Islet precursor cell (in vitro differentiated cells): Measurements from ENCODE around the gene TSPAN4.

ENCODE experiments used
- DNase-seq: peaks from one replicate; pipeline ENCODE4 v3.0.0-alpha.2; 2018

TSPAN4 gene

DNA sequence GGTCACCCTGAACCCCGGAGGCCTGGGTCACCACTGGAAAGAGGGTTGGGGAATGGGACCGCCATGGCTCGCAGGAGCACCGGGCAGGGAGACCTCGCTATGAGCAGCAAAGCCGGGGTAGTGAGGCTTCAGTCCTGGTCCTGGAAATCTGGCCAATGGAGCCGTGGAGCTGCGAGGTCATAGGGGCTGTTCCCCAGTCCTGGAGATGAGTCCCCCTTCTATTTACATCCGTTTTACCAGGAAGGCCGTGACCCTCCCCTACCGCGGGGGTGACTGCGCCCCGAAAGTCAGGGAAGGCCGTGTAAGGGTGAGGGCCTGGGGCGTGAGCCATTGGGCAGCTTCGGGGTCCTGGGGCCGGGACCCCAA, 38.1 kb upstream of the TSPAN4 start:
- DNase-seq, result no peak

DNA sequence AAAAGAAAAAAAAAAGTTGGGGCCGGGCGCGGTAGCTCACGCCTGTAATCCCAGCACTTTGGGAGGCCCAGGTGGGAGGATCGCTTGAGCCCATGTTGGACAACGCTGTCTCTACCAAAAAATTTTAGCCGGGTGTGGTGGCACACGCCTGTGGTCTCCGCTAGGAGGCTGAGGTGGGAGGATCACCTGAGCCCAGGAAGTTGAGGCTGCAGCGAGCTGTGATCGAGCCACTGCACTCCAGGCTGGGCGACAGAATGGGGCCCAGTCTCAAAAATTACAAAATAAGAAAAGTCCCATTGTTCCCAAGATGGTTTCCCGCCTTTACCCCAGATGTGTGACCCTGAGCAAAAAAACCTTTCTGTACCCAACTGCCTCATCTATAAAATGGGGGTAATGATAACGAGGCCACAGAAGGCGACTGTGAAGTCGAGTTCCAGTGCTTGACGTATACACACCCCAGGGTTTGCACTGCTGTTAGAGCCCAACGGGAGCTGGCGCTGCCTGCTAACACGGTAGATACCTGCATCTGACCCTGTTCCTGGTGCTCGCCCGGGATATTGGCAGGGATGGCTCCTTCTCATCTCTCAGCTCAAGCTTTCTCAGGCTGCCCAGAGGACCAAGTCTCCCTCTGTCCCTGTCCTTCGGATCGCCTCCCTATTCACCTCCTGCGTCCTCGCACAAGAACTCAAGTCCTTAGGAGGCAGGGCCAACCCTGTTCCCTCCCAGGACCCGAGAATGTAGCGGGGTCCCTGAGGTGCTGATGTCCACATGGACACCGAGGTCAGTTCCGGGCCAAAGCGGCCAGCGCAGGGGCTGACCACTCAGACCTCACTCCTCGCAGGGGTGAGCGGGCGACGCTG, 34.0 kb upstream of the TSPAN4 start:
- no peak for DNase-seq

DNA sequence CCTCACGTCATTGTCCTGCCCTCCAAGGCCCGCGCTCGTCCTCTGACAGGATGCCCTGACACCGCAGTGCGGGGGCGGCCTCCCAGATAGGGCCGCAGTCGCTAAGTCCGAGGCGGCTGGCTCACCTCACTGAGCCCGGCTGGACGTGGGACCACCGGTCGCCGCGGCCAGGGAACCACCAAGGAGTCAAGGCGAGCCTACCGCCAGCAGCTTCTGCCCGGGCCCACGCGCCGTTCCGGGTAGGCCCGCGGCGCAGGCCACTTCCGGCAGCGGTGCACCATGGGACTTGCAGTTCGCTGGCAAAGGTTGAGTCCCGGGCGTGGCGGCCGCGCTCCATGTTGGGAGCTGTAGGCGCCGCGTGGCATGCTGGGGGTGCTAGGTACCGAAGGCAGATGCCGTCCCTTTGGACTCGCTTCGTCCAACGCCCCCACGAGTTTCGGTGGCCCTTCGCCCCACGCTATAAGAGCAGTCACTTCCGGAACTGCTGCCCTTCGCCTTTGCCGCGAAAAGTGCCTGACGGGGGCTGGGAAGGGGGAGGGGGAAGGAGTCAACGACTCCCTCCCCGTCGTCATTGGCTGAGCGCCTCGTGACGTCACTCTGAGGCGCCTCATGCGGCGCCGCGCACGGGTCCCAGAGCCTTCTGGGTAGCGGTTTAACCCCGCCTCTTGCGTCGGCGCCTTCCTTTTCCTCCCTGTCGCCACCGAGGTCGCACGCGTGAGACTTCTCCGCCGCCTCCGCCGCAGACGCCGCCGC, 33.2 kb upstream of the TSPAN4 start, which contains the start of gene RPLP2:
TSS of gene RPLP2 (plus strand) at position 681 of the 753 bp plus-strand sequence. CDS start 268 bp downstream, outside the sequence.
- peak; percentile 98 for DNase-seq

DNA sequence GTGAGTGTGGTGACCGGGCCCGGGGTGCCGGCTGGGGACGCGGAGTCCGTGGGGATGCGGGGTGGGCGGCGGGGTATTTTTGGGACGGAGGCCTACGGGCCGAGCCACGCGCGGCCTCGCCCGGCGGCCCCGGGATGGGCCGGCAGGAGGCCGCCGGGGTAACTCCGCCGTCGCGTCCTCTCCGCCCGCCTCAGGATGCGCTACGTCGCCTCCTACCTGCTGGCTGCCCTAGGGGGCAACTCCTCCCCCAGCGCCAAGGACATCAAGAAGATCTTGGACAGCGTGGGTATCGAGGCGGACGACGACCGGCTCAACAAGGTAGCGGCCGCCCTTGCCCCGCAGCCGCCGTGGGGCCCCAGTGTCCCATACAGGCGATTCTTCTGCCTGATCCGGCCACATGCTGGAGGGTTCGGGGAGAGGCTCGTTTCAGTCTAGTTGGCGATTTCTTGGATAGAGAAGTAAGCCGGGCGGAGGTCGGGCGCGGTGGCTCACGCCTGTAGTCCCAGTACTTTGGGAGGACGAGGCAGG, 32.5 kb upstream of the TSPAN4 start:
- no peak for DNase-seq

DNA sequence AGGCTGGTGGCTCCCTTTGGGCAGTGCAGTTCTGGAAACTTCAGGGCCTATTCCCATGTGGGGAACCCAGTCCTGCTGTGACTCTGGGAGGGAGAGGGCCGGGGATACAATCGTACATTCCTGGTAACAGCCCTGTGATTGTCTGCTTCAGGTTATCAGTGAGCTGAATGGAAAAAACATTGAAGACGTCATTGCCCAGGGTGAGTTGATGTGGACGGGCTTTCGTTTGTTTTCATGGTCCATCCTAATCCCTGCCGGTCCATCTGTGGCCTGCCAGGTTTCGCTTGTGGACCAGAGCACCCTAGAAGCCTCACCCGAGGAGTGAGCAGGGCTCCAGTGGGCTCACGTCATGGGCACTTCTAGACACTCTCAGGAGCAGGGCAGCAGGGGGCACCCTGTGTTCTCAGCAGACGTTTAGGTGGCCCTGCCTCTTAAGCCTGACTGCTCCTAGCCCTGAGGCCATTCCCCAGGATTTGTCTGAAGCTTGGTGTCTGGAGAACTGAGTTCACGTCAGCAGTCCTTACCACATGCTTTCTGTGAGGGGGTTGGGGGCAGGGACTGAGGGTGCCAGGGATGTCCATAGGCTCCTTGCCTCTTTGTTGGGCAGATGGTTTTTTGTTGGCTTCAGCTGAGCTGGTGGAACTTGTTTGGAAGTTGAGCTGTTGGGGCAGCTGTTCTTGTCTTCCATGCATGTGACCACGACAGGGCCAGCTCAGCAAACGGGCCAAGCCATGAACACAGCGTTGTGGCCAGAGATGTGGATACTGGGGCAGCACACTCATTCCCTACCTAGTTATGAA, 31.0 kb upstream of the TSPAN4 start:
- no peak for DNase-seq

DNA sequence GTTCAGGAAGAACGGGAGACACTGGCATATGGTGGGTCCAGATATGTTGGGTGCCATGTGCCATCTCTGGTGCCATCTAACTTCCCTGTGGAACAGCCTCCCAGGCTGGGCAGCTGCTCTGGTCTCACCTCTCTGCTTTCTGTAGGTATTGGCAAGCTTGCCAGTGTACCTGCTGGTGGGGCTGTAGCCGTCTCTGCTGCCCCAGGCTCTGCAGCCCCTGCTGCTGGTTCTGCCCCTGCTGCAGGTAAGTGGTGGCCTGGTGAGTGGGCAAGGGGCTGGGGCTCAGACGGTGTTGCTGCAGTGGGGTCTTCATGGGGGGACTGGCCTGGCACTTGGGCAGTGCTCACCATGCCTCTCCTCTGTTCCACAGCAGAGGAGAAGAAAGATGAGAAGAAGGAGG, 30.3 kb upstream of the TSPAN4 start:
- DNase-seq, result no peak

DNA sequence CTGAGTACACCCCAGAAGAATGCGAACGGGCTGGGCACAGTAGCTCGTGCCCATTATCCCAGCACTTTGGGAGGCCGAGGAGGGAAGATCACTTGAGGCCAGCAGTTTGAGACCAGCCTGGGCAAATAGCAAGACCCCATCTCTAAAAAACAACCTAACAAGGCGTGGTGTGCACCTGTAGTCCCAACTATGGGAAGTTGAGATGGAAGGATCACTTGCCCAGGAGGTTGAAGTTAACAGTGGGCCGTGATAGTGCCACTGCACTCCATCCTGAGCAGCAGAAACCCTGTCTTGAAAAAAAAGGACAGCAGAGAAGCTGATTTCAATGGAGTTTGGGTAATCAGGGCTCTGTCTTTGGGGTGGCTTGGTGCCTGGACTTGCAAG, 29.6 kb upstream of the TSPAN4 start:
- no peak for DNase-seq

DNA sequence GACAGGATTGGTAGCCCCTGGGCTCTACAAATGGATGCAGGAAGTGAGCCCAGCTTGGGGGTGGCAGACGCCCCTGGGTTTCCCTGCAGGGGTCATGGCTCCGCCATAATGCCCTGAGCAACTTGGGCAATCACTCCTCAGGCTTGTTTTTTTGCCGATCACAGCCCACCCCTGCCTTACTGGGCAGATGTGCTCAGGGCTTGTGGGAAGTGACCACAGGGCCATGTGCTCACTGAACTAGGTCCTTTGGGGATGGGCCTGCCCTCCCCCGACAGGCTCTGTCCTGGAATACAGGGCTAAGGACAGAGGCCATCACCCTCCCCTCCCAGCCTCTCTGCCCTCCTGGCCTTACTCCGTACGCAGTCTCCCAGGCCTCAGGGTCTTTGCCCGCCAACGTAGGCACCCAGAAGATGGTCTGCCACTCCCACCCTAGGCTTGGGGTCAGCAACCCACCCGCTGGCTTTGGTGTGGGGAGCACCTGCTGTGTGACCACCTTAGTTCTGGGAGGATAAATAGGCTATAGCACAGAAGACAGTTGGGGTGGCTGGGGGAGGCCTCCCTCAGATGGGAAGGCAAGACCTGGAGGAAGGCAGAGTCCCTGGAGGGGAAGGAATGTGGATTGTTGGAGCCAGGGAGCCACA, 29.1 kb upstream of the TSPAN4 start:
- DNase-seq, result no peak

DNA sequence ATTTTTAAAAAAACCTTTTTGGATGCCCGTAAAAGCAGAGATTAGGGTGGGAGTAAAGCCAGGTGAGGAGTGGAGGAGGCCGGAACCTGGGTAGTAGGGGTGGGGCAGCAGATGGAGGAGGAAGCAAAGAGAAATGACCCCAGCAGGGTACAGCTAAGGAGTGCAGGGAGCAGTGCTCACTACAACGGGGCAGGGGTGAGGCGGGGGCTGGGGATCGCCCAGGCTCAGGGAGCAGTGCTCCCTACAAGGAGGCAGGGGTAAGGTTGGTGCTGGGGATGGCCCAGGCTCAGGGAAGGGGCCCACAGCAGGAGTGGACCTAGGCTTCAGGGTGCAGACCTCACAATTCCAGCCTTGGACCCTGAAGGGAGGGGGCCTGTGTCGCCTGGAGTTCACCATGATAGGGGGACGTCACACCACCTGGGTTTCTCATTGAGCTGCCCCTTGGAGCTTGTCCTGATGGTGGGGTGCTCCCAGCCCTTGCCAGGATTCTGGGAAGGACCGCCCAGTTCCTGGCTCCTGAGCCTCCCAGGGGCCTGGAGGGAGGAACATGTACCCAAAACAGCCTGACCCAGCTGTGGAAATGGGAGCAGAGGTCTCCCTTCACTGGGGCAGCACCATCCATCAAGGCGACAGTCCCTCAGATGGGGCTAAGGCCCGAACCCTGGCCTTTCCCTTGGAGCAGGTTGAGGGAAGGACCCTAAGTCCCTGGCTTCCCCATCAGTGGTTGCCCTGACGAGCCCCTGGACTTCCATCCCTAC, 26.8 kb upstream of the TSPAN4 start:
- DNase-seq, result no peak

DNA sequence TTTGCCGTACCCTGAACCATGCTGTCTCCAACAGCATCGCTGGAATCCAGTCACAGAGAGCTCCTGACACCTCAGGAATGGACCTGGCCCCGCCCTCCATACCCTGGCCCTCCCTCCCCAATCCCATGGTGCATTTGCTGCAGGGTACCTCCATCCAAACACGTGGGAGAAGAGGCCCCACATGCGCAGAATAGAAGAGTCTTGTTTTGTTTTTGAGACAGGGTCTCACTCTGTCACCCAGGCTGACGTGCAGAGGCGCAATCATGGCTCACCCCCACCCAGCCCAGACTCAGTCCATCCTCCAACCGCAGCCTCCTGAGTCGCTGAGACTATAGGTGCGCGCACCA, 26.2 kb upstream of the TSPAN4 start:
- DNase-seq, result no peak

DNA sequence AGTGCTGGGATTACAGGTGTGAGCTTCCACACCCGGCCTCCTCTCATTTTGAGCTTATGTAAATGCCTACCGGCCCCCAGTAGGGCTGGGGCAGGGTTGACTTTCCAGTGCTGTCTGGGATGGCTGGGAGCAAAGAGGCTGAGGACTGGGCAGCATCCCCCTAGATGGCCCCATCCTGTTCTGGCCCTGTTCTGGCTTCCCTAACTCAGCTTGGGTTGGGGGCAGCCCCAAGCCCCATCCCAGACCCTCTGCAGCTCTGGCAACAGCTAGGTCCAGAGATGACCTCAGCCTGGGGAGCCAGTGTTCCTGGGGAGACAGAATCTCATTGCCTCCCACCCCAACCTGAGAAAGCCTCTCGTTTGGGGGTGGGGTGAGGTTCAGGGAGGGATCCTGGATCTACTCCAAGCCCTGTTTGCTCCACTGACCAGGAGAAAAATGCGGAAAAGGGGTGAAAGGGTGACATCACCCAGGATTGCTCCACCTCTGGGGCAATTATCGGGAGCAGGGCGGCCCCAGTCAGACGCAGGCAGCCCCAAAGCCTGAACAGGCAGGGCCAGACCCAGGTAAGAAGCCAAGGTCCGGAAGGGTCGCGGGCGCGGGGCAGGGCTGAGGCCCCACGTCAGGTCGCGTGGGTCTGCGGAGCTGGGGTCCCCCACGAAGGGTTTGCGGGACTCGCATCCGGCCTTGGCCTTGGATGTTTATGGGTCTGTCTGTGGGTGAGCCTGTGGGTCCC, 24.1 kb upstream of the TSPAN4 start, which contains the start of gene PNPLA2:
TSS of gene PNPLA2 (plus strand) at position 519 of the 733 bp plus-strand sequence. CDS start 805 bp downstream, outside the sequence.
- no peak for DNase-seq

DNA sequence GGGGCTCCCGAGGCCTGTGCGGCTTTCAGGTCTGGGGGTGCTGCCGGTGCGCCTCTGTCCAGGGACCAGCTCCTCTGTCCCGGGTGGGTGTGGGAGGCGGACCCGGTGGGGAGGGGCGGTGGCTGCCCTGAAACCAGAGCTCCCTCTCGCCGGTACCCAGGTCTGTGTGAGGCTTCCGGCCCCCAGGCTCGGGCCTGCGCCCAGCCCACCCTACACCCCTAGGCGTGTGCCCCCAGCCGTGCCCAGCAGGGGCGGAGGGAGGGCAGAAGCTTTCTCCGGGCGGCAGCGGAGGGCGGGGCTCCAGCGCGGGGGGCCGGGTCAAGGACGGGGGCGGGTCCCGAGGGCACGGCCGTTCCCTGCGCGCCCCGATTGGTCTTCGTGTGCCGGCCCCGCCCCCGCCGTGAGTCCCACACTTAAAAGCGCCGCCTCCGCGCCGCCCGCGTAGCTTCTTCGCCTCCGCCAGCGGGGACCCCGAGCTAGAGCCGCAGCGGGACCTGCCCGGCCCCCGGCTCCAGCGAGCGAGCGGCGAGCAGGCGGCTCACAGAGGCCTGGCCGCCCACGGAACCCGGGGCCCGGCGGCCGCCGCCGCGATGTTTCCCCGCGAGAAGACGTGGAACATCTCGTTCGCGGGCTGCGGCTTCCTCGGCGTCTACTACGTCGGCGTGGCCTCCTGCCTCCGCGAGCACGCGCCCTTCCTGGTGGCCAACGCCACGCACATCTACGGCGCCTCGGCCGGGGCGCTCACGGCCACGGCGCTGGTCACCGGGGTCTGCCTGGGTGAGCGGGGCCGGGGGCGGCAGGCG, 23.3 kb upstream of the TSPAN4 start:
- DNase-seq, result peak; percentile 93

DNA sequence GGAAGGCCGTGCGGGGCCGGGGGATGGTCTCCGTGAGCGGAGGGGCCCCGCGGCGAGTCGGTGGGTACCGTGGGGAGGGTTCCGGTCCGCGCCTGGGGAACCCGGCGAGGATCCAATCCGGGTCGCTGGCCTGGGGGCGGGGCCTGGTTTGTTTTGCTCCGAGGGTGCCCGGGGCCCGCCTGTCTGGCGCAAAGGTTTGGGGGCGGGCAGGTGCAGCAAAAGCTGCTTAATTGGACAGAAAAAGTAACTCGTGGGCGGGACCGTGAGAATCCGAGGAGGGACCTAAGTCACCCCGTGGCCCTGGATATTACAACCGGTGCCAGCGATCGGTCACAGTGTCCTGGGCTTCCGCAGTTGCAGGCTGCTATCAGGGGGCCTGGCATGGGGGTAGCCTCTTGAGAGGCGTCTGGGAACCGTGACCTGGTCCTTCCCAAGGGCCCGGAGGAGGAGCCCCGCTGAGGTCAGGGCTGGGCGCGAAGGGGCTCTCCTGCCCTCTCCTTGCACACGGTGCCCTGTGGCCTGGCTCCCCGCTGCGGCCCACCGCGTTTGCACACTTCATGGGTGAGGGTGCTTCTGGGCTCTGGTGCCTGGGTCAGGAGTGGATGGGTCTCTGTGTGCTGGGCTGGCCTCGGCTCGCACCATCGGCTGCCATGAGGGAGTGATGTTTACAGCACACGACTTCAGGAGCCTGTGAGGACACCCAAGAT, 22.6 kb upstream of the TSPAN4 start:
- DNase-seq, result peak; percentile 87

DNA sequence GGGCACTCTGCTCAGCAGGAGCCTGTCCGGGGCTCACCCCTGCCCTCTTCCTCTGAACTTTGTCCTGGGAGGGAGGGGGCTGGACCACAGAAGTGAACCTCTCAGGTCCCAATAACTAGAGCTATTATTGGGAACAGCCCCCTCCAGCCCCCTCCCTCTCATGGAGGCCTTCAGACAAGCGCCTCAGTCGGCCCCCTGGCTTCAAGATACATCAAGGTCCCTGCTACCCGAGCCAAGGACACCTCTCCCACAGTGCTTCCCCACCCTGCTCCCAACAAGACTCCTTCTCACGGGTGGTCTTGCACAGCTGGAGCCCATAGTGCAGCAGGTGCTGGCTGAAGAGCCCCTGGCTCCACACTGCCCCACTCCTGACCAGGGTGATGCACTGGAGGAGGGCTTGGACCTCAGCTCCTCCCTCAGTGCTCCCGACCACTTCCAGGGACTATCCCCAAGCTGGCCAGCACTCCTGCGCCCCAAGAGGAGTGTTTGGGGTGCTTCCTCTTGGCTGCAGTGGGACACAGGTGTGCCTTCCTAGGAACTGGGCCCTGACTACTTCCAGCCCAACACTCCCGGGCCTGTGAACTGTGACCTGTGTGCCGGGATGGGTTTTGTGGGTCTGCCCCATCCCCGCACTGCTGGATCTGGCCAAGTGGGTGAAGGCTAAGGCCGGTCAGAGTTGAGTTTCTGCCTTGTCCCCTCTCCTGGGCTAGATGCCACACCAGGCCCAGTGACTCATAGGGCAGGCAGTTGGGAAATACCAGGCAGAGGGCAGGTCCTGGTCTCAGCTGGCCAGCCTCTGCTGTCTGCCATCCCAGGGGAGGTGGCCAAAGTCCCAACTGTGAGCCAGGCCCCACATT, 21.8 kb upstream of the TSPAN4 start:
- DNase-seq, result no peak

DNA sequence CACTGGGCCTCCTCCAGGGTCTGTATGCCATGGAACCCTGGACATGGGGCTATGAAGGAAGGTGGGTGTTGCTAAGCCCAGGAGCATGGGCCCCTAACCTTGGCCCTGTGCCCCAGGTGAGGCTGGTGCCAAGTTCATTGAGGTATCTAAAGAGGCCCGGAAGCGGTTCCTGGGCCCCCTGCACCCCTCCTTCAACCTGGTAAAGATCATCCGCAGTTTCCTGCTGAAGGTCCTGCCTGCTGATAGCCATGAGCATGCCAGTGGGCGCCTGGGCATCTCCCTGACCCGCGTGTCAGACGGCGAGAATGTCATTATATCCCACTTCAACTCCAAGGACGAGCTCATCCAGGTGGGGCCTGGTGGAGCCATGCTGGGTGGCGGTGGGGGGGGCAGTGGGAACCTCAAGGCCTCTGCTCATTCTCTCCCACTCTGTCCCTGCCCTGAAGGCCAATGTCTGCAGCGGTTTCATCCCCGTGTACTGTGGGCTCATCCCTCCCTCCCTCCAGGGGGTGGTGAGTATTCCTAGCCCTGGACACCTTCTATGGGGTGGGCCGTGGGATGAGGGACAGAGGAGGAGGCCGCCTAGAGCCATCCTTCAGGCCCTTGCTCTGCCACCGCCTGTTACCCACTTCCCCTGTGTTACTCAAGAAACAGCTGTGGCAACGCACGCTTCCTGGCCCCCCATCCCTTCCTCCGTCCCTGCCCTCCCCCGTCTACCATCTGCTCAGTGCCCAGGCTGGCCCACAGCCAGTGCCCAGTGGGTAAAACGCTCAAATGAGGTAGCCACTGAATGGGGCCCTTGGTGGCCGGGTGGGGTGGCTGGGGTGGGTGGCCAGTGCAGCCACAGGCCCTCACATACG, 20.9 kb upstream of the TSPAN4 start:
- DNase-seq, result no peak

DNA sequence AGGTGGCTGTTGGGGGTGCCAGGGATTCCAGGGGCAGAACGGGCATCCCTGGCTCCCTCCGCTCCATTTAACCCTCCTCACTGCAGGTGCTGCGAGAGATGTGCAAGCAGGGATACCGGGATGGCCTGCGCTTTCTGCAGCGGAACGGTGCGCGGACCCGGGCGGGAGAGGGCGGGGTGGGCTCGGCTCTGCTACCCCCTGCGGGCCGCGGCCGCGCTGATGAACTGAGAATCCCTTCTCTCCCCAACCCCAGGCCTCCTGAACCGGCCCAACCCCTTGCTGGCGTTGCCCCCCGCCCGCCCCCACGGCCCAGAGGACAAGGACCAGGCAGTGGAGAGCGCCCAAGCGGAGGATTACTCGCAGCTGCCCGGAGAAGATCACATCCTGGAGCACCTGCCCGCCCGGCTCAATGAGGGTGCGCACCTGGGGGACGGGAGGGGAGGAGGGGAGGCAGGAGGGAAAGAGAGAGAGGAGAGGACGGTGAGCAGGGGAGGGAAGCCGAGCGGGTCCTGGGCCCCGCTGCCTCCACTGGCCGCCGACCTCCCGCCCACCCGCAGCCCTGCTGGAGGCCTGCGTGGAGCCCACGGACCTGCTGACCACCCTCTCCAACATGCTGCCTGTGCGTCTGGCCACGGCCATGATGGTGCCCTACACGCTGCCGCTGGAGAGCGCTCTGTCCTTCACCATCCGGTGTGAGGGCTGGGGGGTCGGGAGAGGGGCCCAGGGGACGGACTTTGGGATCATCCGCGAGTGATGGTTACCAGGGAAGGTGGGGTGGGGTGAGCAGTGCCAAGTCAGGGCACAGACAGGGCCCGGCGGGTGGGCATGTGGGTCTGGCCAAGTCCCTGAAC, 19.0 kb upstream of the TSPAN4 start:
- DNase-seq, result no peak
